H1 (cell line): ENCODE measurements around the gene DHRS3. TPM values are rescaled to one million over a fixed set of nuclear protein-coding genes. Genes with fewer than 3 reads are reported as not detected.
A peak's percentile ranks its signal among the peaks of the same experiment; 100 is the strongest.

Experiments
- CTCF ChIA-PET: fragments of 300-600 bp; sonication (Branson Sonifier 250); formaldehyde crosslinking; loops from one replicate; lab custom pipeline; 2021; ENCODE audit not compliant: partially characterized antibody; lab: Charles Lee
- POLR2A ChIA-PET: fragments of 300-600 bp; sonication (Branson Sonifier 250); formaldehyde crosslinking; loops from one replicate; lab custom pipeline; 2021; ENCODE audit warnings: inconsistent platforms; ENCODE audit not compliant: partially characterized antibody; lab: Charles Lee
- DNase-seq, 2 experiments: peaks; one replicate each; pipeline versions ENCODE4 v3.0.0 to v3.0.0-alpha.2; 2010 to 2022; ENCODE audit warnings: low spot score in 2 of 2, low read depth in 1 of 2, mixed read lengths in 1 of 2
- FAIRE-seq: peaks from 2 replicates; lab custom pipeline; 2011; peaks lifted over from hg19 to GRCh38; lab: Jason Lieb, UNC
- H2AFZ ChIP-seq: 2 replicates; pipeline ENCODE4 v1.8.1; 2012; ENCODE audit warnings: low read length, inconsistent platforms
- H2AK5ac ChIP-seq: 2 replicates; pipeline ENCODE4 v1.6.1; 2013; ENCODE audit warnings: low read depth, low read length
- H2BK120ac ChIP-seq: replicated peaks from 2 replicates; pipeline ENCODE3; 2013; ENCODE audit warnings: low read depth, low read length, inconsistent platforms
- H2BK12ac ChIP-seq: 2 replicates; pipeline ENCODE4 v1.6.1; 2013; ENCODE audit warnings: low read depth, low read length
- H2BK15ac ChIP-seq: 2 replicates; pipeline ENCODE4 v1.6.1; 2013; ENCODE audit warnings: low read length
- H2BK20ac ChIP-seq: 2 replicates; pipeline ENCODE4 v1.6.1; 2013; ENCODE audit warnings: low read length
- H2BK5ac ChIP-seq: 2 replicates; pipeline ENCODE4 v1.6.1; 2013; ENCODE audit warnings: low read depth, low read length
- H3K14ac ChIP-seq: 2 replicates; pipeline ENCODE4 v1.6.1; 2013; ENCODE audit warnings: inconsistent platforms; ENCODE audit not compliant: insufficient read length
- H3K18ac ChIP-seq: 2 replicates; pipeline ENCODE4 v1.6.1; 2013; ENCODE audit warnings: low read length; ENCODE audit errors: extremely low read depth
- H3K23ac ChIP-seq: 2 replicates; pipeline ENCODE4 v1.6.1; 2013; ENCODE audit warnings: inconsistent platforms; ENCODE audit not compliant: insufficient read length
- H3K23me2 ChIP-seq: 2 replicates; pipeline ENCODE4 v1.6.1; 2013; ENCODE audit warnings: low read depth, low read length
- H3K27ac ChIP-seq: 2 replicates; pipeline ENCODE4 v1.6.1; 2011; ENCODE audit warnings: low read depth, low read length, inconsistent platforms
- H3K27me3 ChIP-seq, 4 experiments: replicated peaks in 1 of 4; 1 replicate in 1 of 4; 2 replicates in 3 of 4; pipeline versions ENCODE4 v1.6.1 to v1.8.1; 2011 to 2013; ENCODE audit warnings: low read length in 3 of 4, mild to moderate bottlenecking in 3 of 4, inconsistent platforms in 2 of 4, mixed read lengths in 2 of 4, moderate library complexity in 1 of 4; ENCODE audit not compliant: control insufficient read depth in 3 of 4, insufficient read depth in 3 of 4; ENCODE audit errors: extremely low read depth in 1 of 4
- H3K36me3 ChIP-seq, 4 experiments: 2 replicates each; pipeline versions ENCODE4 v1.6.1 to v1.8.1; 2011 to 2013; ENCODE audit warnings: mild to moderate bottlenecking in 4 of 4, low read length in 3 of 4, moderate library complexity in 2 of 4, control low read depth in 1 of 4, inconsistent platforms in 1 of 4; ENCODE audit not compliant: insufficient read depth in 4 of 4, control insufficient read depth in 2 of 4
- H3K4ac ChIP-seq: replicated peaks from 2 replicates; pipeline ENCODE3; 2013; ENCODE audit warnings: low read length, low read depth, mixed read lengths, inconsistent platforms; ENCODE audit not compliant: insufficient read length
- H3K4me1 ChIP-seq, 4 experiments: replicated peaks in 1 of 4; 1 replicate in 1 of 4; 2 replicates in 3 of 4; pipeline versions ENCODE4 v1.6.1 to v1.8.1; 2011 to 2013; ENCODE audit warnings: low read length in 3 of 4, inconsistent platforms in 2 of 4, mixed read lengths in 1 of 4; ENCODE audit not compliant: insufficient read depth in 4 of 4, control insufficient read depth in 3 of 4
- H3K4me2 ChIP-seq, 2 experiments: 2 replicates each; pipeline versions ENCODE4 v1.6.1 to v1.8.1; 2011 to 2013; ENCODE audit warnings: low read depth in 2 of 2, low read length in 2 of 2, control low read depth in 1 of 2, inconsistent platforms in 1 of 2, mild to moderate bottlenecking in 1 of 2; ENCODE audit not compliant: insufficient read depth in 1 of 2
- H3K4me3 ChIP-seq, 4 experiments: fragments of 200-600, 300-600 bp in 1 of 4; sonication (generic), shearing (Covaris generic), sonication (Bioruptor Twin) in 1 of 4; 2 replicates each; pipeline versions ENCODE4 v1.5.1 to v1.8.1; 2011 to 2016; ENCODE audit warnings: low read length in 4 of 4, low read depth in 3 of 4, control low read depth in 2 of 4, inconsistent platforms in 2 of 4, mild to moderate bottlenecking in 2 of 4, mixed read lengths in 1 of 4, moderate library complexity in 1 of 4; ENCODE audit not compliant: insufficient read depth in 2 of 4; ENCODE audit errors: extremely low read depth in 1 of 4
- H3K56ac ChIP-seq: replicated peaks from 2 replicates; pipeline ENCODE3; 2013; ENCODE audit warnings: low read depth, mild to moderate bottlenecking, mixed read lengths, low read length, inconsistent platforms; ENCODE audit not compliant: insufficient read length
- H3K79me1 ChIP-seq: 2 replicates; pipeline ENCODE4 v1.6.1; 2013; ENCODE audit warnings: low read depth, low read length, control low read depth
- H3K79me2 ChIP-seq, 2 experiments: 2 replicates each; pipeline versions ENCODE4 v1.6.1 to v1.8.1; 2012 to 2013; ENCODE audit warnings: low read length in 2 of 2, mild to moderate bottlenecking in 2 of 2, inconsistent platforms in 1 of 2; ENCODE audit not compliant: insufficient read depth in 2 of 2, control insufficient read depth in 1 of 2
- H3K9ac ChIP-seq, 4 experiments: replicated peaks in 1 of 4; 1 replicate in 1 of 4; 2 replicates in 3 of 4; pipeline versions ENCODE4 v1.6.1 to v1.8.1; 2011 to 2013; ENCODE audit warnings: low read depth in 3 of 4, low read length in 3 of 4, control low read depth in 2 of 4, mild to moderate bottlenecking in 2 of 4, moderate library complexity in 2 of 4, inconsistent platforms in 1 of 4; ENCODE audit errors: extremely low read depth in 1 of 4
- H3K9me3 ChIP-seq, 2 experiments: 2 replicates each; pipeline versions ENCODE4 v1.6.1 to v1.8.1; 2012 to 2013; ENCODE audit warnings: mild to moderate bottlenecking in 2 of 2, moderate library complexity in 2 of 2, control low read depth in 1 of 2, inconsistent platforms in 1 of 2, low read depth in 1 of 2, low read length in 1 of 2, mixed read lengths in 1 of 2; ENCODE audit not compliant: insufficient read depth in 2 of 2
- H4K20me1 ChIP-seq, 2 experiments: replicated peaks in 1 of 2; 2 replicates each; pipeline versions ENCODE3 to v1.8.1; 2011 to 2013; ENCODE audit warnings: inconsistent platforms in 2 of 2, low read length in 2 of 2, mild to moderate bottlenecking in 1 of 2; ENCODE audit not compliant: insufficient read depth in 2 of 2, control insufficient read depth in 1 of 2
- H4K5ac ChIP-seq: 2 replicates; pipeline ENCODE4 v1.6.1; 2013; ENCODE audit warnings: low read length, low read depth, mixed read lengths, inconsistent platforms; ENCODE audit not compliant: insufficient read length
- H4K8ac ChIP-seq: 2 replicates; pipeline ENCODE4 v1.8.0; 2013; ENCODE audit warnings: mild to moderate bottlenecking, moderate library complexity, low read length, inconsistent platforms; ENCODE audit not compliant: insufficient read depth; ENCODE audit errors: extremely low read depth
- H4K91ac ChIP-seq: replicated peaks from 2 replicates; pipeline ENCODE3; 2013; ENCODE audit warnings: low read length, mixed read lengths, inconsistent platforms; ENCODE audit not compliant: insufficient read length
- CREB1 ChIP-seq: IDR thresholded peaks from 2 replicates; pipeline ENCODE4 v1.6.1; 2012; ENCODE audit warnings: inconsistent platforms
- EGR1 ChIP-seq: IDR thresholded peaks from 2 replicates; pipeline ENCODE4 v1.6.1; 2011; ENCODE audit warnings: low read depth, low read length, borderline replicate concordance
- EZH2 ChIP-seq: fragments of 200-600 bp; sonication (generic); IDR thresholded peaks from 2 replicates; pipeline ENCODE4 v1.7.1; 2012; ENCODE audit warnings: low read depth, mild to moderate bottlenecking, moderate library complexity, low read length, inconsistent platforms; ENCODE audit not compliant: severe bottlenecking
- KDM4A ChIP-seq: IDR thresholded peaks from one replicate; pipeline ENCODE4 v1.7.1; 2012; ENCODE audit warnings: low read depth, mild to moderate bottlenecking, moderate library complexity, low read length, inconsistent platforms; ENCODE audit not compliant: severe bottlenecking
- RAD21 ChIP-seq, 2 experiments: IDR thresholded peaks in 1 of 2; conservative IDR thresholded peaks in 1 of 2; 2 replicates each; pipeline ENCODE4 v1.6.1; 2011; ENCODE audit warnings: low read depth in 2 of 2, low read length in 2 of 2, improper control_type of control experiment in 1 of 2, inconsistent platforms in 1 of 2, mild to moderate bottlenecking in 1 of 2, moderate library complexity in 1 of 2
- RFX5 ChIP-seq: IDR thresholded peaks from 2 replicates; pipeline ENCODE4 v1.6.1; 2011; ENCODE audit warnings: low read depth, low read length, improper control_type of control experiment, borderline replicate concordance
- SIRT6 ChIP-seq: IDR thresholded peaks from one replicate; pipeline ENCODE4 v1.7.1; 2012; ENCODE audit warnings: low read length, inconsistent platforms
- SIX5 ChIP-seq: IDR thresholded peaks from 2 replicates; pipeline ENCODE4 v1.6.1; 2011; ENCODE audit warnings: mild to moderate bottlenecking, low read depth, low read length
- SP4 ChIP-seq: IDR thresholded peaks from 2 replicates; pipeline ENCODE4 v1.6.1; 2012; ENCODE audit warnings: low read length, inconsistent platforms
- SUZ12 ChIP-seq: fragments of 200-600 bp; sonication (generic); IDR thresholded peaks from 2 replicates; pipeline ENCODE4 v1.6.1; 2012; ENCODE audit warnings: mild to moderate bottlenecking, inconsistent platforms, low read length, moderate library complexity, mixed read lengths
- WGBS, 2 experiments: shearing (Covaris generic) in 1 of 2; methylation state at CpG; one replicate each; pipeline versions ENCODE4 v1.1.6 to v1.1.7; 2013 to 2015; ENCODE audit warnings: low lambda C conversion rate in 2 of 2, mixed read lengths in 2 of 2, inconsistent platforms in 1 of 2, low coverage in 1 of 2, missing lambda C conversion rate in 1 of 2; ENCODE audit not compliant: insufficient replicate concordance in 2 of 2, insufficient coverage in 1 of 2, insufficient read length in 1 of 2; ENCODE audit errors: extremely low coverage in 1 of 2, missing lambda C conversion rate in 1 of 2; 5-methylcytosine and 5-hydroxymethylcytosine counted together
- polyA plus RNA-seq, 7 experiments: library from polyadenylated mRNA; depleted of rRNA in 3 of 7; stranded (reverse) in 5 of 7; unstranded in 2 of 7; fragments of >200 nt in 5 of 7; fragments of 200-250 nt in 2 of 7; gene quantifications; 1 replicate in 5 of 7; 2 replicates in 1 of 7; 4 replicates in 1 of 7; pipeline versions ENCODE4 v1.2.1 to v1.2.3, GENCODE V29; 2011 to 2013; ENCODE audit warnings: missing spikeins in 2 of 7, mixed read lengths in 2 of 7
- total RNA-seq: library from RNA; stranded (reverse); fragmentation: NEBNext Ultra II Directional; extraction: Animal tissue kit (Norgen Biotek cat#: 25700); gene quantifications from 2 replicates; pipeline ENCODE4 v1.2.1, GENCODE V29; 2021
- TF ChIP-seq, protein P1 (sequence below): IDR thresholded peaks from 2 replicates; pipeline ENCODE4 v1.6.1; 2012; ENCODE audit warnings: inconsistent platforms
- TF ChIP-seq, protein P2 (sequence below): IDR thresholded peaks from 2 replicates; pipeline ENCODE4 v1.6.1; 2011; ENCODE audit warnings: low read depth, mild to moderate bottlenecking, low read length; ENCODE audit not compliant: insufficient read depth

The DHRS3 gene
- total and polyA plus RNA-seq, 2 of the 8 experiments (the other 6 are each of a cell fraction or from before 2014, with no cell fraction given) = 32.5 to 36.4 TPM

DNA sequence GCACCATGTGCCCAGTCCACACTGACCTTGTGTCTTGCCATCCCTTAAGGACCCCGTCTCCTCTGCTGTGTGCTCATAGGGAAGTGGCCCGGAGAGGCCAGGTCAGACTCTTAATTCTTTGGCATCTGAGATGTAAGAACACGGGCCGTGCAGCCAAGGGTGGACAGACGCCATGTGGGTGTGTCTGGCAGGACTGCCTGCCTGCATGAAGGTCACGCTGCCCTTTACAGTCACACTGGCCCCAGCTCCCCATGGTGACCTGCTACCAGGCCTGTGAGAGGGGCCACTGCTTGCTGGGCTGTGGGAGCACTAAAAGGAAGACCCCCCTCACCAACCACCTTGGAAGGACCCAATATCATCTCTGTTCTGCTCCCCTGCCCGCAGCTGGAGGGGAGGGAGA, 17.7 kb downstream of the DHRS3 start:
- H3K4me3 ChIP-seq = no peak overlapping the region
- H2AK5ac ChIP-seq = peak overlapping the region; percentile 25; the same call in 1 of the 2 replicates
- no peak overlapping the region for H3K18ac ChIP-seq
- H3K79me1 ChIP-seq = peaks cover 3% of the 10 kb centered on the region; the same call in 1 of the 2 replicates
- H3K9me3 ChIP-seq = no peaks in the 10 kb centered on the region
- H3K27ac ChIP-seq = no peak overlapping the region
- H3K4me1 ChIP-seq = peaks cover 13 to 33% (median 18%) of the 10 kb centered on the region in 4 experiments
- no peak overlapping the region for H2BK120ac ChIP-seq
- no peak overlapping the region for H3K14ac ChIP-seq
- no peak overlapping the region for H3K9ac ChIP-seq
- no peak overlapping the region for H2AFZ ChIP-seq
- peaks cover 0 to 10% (median 0%) of the 10 kb centered on the region in 4 experiments; a peak in 1 of 8 replicates for H3K36me3 ChIP-seq
- TF ChIP-seq RFX5 (no peak), SIX5 (no peak), EZH2 (no peak), EGR1 (no peak), SUZ12 (no peak), RAD21 (IDR thresholded peaks at IDR 0.05 in 1 of 2, conservative IDR thresholded peaks at IDR 0.05 in 1 of 2; ENCODE audit: low read depth in 2 of 2, low read length in 2 of 2) (no peak), CREB1 (no peak), KDM4A (no peak), SIRT6 (no peak), SP4 (no peak)
- TF ChIP-seq, protein P1, sequence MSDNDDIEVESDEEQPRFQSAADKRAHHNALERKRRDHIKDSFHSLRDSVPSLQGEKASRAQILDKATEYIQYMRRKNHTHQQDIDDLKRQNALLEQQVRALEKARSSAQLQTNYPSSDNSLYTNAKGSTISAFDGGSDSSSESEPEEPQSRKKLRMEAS = no peak
- TF ChIP-seq, protein P2, sequence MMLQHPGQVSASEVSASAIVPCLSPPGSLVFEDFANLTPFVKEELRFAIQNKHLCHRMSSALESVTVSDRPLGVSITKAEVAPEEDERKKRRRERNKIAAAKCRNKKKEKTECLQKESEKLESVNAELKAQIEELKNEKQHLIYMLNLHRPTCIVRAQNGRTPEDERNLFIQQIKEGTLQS = no peak
- H4K91ac ChIP-seq = no peak overlapping the region
- H3K23ac ChIP-seq = no peak overlapping the region
- ChIA-PET POLR2A (interaction anchor here (1.7 to 7.3 kb wide), 2 partner anchors 16 to 117 kb away, joined by 3 to 107 read pairs; partner anchors contain the start of gene DHRS3), CTCF (interaction anchor here (0.9 to 9.4 kb wide), 9 partner anchors 9 to 189 kb away, joined by 3 to 130 read pairs (median 6); partner anchors contain the start of gene DHRS3)
- peaks cover 0 to 2% (median 0%) of the 10 kb centered on the region in 4 experiments; a peak in 1 of 7 replicates for H3K27me3 ChIP-seq
- no peak overlapping the region for H4K5ac ChIP-seq
- DNase-seq = no peak
- peaks cover 0 to 64% of the 10 kb centered on the region in 2 experiments; a peak in 3 of 4 replicates for H3K79me2 ChIP-seq
- FAIRE-seq = no peak
- H2BK5ac ChIP-seq = no peak overlapping the region
- H2BK12ac ChIP-seq = peak overlapping the region; percentile 46; the same call in 1 of the 2 replicates
- peaks cover 27 to 32% of the 10 kb centered on the region in 2 experiments for H4K20me1 ChIP-seq
- peak overlapping the region; percentile 6; the same call in 1 of the 2 replicates for H2BK15ac ChIP-seq
- H3K23me2 ChIP-seq = peaks cover 6% of the 10 kb centered on the region; the same call in 1 of the 2 replicates
- H4K8ac ChIP-seq = no peak overlapping the region
- no peak overlapping the region for H3K56ac ChIP-seq
- WGBS, 2 experiments = 73% methylated on average over 7 of the region's 7 CpGs; no CpG with 5 or more reads in 1 of the 2 experiments
- no peak overlapping the region for H3K4me2 ChIP-seq
- no peak overlapping the region for H2BK20ac ChIP-seq
- H3K4ac ChIP-seq = no peak overlapping the region
